Muscle of back (tissue), 11 donors: Measurements from ENCODE around the gene PSMB9. TPM values are rescaled to one million over a fixed set of nuclear protein-coding genes. Genes with fewer than 3 reads are reported as not detected.

Source experiments
- DNase-seq, 3 donors: peaks; one replicate each; pipeline versions ENCODE4 v3.0.0 to v3.0.0-alpha.2; 2013
- polyA plus RNA-seq, 10 donors: library from polyadenylated mRNA; unstranded; fragments of 120-200 nt; gene quantifications; one replicate each; pipeline ENCODE4 v1.2.1, GENCODE V29; 2013; ENCODE audit not compliant: insufficient read length in 10 of 10

Gene PSMB9
- polyA plus RNA-seq, 10 donors: 2.9 to 8.8 (median 5.2) TPM

GRCh38 chr6:32838114-32838958, 15.7 kb upstream of the PSMB9 start, which contains the start of gene TAP2:
TAP2 (minus strand) TSS chr6:32838739; CDS start chr6:32838233, 506 bp downstream.
- peak; percentile 92 to 99 (median 97) for DNase-seq

- no peak for DNase-seq
Measured at GRCh38 chr6:32839356-32839755, 14.6 kb upstream of the PSMB9 start.

DNA sequence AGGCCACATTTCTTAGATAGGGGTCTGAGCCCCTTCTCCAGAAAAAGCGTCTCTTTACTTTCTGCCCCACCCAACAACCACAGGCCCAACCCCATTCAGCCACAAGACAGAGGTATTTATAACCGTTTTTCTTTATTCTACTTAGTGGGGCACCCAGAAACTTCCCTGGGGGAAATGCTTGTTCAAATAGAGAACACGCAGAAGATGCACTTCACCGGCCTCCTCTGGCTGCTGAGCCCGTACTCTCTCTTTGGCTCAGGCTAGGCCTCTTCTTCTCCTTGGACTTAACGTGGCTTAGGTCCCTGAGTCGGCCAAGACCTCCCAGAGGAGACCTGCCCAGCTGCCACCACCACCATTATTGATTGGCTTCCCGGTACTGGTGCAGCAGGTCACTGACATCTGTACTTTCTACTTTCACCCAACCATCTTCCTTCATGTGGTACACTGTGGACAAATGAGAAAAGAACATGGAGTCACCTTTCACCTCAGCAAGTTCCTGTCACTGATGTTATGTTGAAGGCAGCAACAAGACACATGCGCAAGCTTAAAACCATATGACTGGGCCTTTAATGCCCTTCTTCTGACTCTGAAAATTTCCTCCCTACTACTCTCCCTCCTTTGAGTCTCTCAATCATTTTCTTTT, 13.3 kb upstream of the PSMB9 start:
- DNase-seq: no peak

GRCh38 chr6:32842021-32842650, 11.9 kb upstream of the PSMB9 start:
- no peak for DNase-seq

GRCh38 chr6:32842690-32843089, 11.3 kb upstream of the PSMB9 start:
- no peak for DNase-seq

DNA sequence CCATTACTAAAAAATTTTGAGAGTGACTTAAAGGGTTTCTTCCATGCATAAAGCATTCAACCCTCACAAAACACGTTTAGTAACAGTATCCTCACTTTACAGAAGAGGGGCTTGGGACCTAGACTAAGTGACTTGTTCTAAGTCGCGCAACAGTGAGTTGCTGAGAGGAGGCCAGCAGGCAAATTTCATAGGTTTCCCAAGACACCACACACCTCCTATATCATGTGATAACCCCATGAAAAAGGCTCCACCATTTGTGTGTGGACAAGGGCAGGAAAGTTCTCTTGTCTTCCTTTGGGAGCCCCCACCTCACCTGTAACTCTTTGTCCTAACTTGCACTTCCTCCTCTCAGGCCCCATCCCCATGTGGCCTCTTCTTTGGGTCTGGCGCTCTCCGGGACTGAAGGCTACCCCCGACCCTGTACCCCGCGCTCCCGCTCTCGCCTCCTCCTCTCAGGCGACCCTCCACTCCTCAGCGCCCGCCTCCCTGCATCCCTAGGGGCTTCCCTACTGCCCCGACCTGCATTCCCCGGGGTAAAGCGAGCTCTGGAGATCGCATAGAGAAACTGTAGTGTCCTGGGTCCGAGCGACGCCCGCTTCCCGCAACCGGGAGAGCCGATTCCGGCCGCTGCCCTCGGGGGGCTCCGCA, 10.5 kb upstream of the PSMB9 start:
- DNase-seq: no peak

GRCh38 chr6:32843979-32844838, 9.8 kb upstream of the PSMB9 start, which contains the start of gene PSMB8:
PSMB8 (minus strand) TSS chr6:32844047; CDS start chr6:32843996, 51 bp downstream.
- peak; percentile 93 to 97 (median 95) for DNase-seq

- DNase-seq: no peak
Measured at GRCh38 chr6:32844839-32845383, 9.1 kb upstream of the PSMB9 start.

DNA sequence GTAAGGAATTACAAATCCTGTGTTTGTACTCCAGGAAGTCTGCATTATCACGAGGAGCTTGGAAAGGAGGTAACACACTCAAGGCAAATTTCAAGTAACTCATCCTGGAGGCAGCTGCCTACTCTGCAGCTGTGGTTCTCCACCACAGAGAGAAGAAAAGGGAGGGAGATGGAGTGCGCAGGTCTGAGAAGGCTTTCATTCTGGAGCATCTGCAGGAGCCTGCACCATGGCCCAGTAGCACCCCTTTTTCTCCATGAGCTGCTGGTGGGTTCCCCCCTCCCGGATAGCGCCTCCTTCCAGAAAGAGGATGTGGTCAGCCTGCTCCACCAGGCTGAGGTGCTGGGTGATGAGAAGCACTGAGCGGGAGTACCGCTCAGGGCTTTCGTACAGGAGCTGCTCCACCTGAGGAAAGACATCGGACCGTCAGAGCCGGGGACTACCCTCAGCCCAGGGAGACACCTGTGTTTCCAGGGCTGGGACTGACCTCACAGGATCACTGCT, 8.6 kb upstream of the PSMB9 start:
- DNase-seq: peak in 1 of 3 donors; percentile 15

DNA sequence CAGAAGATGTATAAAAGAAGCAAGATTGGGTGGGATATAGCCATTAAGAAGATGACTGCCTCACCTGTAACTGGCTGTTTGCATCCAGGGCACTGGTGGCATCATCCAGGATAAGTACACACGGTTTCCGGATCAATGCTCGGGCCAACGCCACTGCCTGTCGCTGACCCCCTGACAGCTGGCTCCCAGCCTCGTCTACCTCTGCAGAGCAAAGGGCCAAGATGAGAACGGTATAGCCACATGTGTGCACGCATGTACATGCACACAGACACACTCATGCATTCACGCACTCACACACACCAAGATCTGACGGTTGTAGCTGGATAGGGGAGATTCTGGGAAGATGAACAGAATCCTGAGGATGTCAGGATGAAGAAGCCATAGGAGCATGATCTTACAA, 7.0 kb upstream of the PSMB9 start:
- no peak for DNase-seq

DNA sequence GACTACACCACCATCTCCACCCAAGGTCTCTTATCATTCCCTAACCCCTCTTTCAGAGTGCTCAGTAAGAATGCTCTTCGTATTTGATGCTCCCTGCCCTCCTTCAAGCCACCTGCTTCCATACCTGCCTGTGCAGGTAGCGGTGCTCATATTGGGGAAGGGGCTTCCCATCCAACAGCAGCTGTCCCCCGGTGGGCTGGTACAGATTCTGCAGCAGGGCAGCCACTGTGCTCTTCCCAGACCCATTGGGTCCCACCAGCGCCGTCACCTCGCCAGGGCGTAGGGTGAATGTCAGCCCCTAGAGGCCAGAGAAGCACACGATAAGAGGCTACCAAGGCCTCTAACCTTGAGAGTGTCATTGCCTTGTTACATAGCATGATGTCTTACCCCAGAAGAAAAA, 6.2 kb upstream of the PSMB9 start:
- DNase-seq: no peak

DNA sequence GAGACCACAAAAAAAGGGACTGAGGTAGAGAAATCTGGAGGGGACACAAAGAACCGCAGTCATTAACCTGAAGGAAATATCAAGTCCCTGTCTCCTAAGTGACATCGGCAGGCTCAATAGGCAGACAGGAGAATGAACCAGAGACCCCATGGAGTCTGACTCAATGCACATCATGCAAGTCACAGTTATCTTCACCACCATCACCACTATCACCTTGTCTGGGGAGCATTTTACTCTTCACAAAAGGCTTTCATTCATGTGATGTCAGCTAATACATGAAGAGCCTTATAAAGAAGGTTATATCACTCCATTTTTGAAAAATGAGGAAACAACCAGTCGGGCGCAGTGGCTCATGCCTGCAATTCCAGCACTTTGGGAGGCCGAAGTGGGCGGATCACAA, 4.9 kb upstream of the PSMB9 start:
- no peak for DNase-seq

GRCh38 chr6:32851025-32851424, 3.0 kb upstream of the PSMB9 start:
- DNase-seq: no peak

DNA sequence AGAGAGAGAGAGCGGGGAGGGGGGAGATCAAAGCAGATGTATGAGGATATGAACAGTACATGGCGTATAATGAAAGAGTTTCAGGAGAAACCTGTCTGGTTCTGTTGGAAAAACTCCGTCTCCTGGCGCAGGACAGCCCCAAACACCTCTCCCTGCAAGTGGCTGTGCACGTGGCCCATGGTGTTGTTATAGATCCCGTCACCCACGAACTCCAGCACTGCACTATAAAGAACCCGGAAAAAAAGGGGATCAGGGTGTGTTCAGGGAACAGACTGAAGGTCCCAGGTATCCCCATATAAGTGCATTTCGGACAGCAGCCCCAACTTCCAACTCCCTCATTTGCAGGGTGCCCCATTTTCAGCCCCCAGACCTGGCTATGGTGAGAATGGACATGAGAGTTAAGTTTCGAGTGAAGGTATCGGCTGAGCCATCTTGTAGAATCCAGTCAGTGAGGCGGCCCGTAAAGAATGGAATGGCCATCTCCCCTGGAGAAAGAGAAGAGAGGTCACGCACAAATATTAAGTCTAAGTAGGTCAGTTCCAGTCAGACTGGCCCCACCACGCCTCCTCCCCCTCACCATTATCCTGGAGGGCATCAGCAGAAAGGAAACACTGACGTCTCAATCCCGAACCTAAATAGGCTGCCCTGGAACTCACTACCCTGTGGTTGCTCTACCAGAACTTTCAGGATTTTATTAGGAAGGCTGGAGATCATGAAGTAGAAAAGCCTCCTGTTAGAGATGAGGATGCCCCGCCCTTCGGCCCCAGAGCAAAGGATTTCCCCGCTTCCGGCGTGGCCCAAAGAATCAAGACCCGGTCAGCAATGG, 1.8 kb upstream of the PSMB9 start:
- DNase-seq: no peak

GRCh38 chr6:32852844-32853540, 1.0 kb upstream of the PSMB9 start:
- DNase-seq: peak in 2 of 3 donors; percentile 41 to 61

- peak in 2 of 3 donors; percentile 19 to 41 for DNase-seq
Measured at GRCh38 chr6:32854376-32855178, 585 bp downstream of the PSMB9 start.

- DNase-seq: no peak
Measured at GRCh38 chr6:32855467-32856174, 1.6 kb downstream of the PSMB9 start.
